Glomerular visceral epithelial cell (primary cell): ENCODE data around the gene CRTC2.
"Not testable (repeated sequence)": the region's sequence is repeated elsewhere in the genome, so short reads cannot be mapped to it uniquely, and the experiment has no call there.

Experiments
- DNase-seq: peaks from one replicate; pipeline ENCODE4 v3.0.0-alpha.2; 2016; ENCODE audit errors: extremely low spot score

CRTC2 gene, protein sequence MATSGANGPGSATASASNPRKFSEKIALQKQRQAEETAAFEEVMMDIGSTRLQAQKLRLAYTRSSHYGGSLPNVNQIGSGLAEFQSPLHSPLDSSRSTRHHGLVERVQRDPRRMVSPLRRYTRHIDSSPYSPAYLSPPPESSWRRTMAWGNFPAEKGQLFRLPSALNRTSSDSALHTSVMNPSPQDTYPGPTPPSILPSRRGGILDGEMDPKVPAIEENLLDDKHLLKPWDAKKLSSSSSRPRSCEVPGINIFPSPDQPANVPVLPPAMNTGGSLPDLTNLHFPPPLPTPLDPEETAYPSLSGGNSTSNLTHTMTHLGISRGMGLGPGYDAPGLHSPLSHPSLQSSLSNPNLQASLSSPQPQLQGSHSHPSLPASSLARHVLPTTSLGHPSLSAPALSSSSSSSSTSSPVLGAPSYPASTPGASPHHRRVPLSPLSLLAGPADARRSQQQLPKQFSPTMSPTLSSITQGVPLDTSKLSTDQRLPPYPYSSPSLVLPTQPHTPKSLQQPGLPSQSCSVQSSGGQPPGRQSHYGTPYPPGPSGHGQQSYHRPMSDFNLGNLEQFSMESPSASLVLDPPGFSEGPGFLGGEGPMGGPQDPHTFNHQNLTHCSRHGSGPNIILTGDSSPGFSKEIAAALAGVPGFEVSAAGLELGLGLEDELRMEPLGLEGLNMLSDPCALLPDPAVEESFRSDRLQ

DNA sequence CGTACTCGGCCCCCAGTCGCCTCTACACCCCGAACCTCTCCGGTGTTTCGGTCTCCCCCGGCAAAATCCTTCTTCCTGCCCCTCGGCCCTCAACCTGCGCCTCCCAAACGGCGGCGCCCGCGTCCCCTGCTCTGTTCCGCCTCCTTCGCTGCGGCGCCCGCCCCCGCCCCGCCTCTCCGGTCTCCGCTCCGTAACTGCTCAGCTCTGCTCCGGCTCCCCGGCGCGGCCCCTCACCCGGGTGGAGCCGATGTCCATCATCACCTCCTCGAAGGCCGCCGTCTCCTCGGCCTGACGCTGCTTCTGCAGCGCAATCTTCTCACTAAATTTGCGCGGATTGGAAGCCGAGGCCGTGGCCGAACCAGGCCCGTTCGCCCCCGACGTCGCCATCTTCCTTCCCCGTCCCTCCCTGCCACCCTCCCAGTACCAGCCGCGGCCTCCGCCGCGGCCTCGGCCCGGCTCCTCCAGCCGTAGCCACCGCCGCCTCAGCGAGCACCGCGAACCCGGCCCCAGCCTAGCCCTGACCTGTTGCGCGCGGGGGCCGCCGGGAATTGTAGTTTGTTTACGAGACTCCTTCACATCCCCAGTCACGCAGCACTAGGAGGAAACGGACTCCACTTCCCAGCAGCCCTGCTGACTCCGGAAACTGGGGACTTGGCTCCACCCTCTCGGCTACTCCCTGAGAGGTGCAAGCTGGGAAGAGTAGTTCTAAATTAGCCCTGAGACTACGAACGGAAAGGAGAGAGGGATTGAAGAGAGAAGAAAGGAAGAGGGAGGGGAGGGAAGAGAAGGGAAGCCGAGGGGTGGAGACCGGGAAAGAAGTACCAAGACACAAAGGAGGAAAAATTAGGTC, at the start of gene CRTC2:
Gene CRTC2, minus strand, starts transcription at position 502 of the 850 bp plus-strand sequence. Its CDS starts 115 bp downstream, at position 387.
- DNase-seq, result peak; percentile 98

DNA sequence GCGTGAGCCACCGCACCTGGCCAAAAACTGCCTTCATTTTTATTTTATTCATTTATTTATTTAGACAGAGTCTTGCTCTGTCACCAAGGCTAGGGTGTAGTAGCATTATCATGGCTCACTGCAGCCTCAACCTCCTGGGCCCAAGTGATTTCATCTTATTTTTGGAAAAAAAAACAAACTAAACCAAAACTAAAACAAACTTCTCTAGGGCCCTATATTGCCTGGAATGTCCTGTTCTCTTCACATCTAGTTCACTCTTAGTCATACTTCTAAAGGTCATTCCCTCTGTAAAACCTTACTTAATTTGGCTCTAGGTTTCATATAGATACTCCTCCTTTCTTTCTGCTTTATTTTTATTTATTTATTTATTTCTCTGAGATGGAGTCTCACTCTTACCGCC, 47.7 kb upstream of the CRTC2 start:
- no peak for DNase-seq

DNA sequence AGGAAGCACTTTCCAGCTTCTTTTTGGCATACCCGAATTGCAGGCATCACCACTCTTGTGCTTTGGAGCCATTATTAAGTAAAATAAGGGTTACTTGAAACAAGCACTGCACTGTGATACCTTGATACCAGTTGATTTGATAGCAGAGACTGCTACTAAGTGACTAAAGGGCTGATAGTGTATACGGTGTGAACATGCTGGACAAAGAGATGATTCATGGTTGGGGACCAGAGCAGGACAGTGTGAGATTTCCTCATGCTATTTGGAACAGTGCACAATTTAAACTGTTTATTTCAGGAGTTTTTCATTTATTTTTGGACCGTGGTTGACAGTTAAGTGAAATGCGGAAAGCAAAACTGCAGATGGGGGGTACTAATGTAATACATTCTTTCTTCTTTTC, 42.0 kb upstream of the CRTC2 start:
- no peak for DNase-seq

DNA sequence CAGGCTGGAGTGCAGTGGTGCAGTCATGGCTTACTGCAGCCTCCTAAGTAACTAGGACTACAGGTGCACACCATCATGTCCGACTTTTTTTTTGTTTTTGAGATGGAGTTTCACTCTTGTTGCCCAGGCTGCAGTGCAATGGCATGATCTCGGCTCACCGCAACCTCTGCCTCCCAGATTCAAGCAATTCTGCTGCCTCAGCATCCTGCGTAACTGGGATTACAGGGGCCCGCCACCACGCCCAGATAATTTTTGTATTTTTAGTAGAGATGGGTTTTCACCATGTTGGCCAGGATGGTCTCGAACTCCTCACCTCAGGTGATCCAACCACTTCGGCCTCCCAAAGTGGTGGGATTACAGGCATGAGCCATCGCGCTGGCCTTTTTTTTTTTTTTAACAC, 38.5 kb upstream of the CRTC2 start:
- not testable (repeated sequence) for DNase-seq

DNA sequence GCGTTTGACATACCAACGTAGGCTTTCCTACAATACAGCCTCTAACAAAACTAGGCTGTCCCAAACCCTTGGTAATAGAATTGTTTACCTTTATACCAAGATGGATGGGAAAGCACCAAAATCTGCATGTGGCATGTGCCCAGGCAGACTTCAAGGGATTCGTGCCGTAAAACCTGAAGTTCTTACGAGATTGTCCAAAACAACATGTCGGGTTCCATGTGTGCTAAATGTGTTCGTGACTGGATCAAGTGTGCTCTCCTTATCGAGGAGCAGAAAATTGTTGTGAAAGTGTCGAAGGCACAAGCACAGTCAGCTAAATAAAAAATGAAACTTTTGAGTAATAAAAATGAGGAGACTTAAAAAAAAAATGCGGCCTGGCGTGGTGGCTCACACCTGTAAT, 37.2 kb upstream of the CRTC2 start:
- DNase-seq, result no peak

DNA sequence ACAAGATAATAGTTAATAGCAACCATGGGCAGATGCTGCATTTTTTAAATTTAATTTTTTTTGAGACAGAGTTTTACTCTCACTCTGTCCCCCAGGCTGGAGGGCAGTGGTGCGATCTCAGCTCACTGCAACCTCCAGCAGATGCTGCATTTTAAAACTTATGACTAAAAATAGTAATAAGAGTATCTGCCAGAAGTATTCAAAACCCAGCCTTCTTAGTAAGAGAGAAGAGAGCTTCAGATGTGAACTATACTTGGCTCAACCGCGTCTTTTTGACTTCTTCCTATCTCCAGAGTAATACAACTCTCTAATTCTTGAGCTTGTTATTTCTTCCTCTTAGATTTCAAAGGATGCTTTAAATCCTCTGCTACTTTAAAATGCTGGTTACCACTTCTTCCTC, 36.8 kb upstream of the CRTC2 start:
- DNase-seq, result no peak

DNA sequence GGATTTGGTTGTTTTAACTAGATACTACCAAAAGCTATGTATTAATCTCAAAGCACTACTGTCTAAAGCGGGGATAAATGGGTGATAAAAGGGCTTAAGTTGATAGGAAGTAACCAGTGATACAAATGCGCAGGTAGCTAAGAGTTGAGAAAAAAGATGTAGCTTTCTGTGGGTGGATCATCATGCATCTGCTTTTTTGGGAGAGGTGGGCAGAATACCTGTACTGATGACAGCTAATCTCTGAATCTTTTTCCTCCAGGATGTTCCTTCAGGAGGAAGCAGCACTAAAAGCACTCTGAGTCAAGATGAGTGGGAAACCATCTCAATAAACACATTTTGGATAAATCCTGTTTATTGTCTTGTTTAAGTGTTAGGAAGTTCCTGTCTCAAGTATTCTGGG, 33.4 kb upstream of the CRTC2 start:
- no peak for DNase-seq

DNA sequence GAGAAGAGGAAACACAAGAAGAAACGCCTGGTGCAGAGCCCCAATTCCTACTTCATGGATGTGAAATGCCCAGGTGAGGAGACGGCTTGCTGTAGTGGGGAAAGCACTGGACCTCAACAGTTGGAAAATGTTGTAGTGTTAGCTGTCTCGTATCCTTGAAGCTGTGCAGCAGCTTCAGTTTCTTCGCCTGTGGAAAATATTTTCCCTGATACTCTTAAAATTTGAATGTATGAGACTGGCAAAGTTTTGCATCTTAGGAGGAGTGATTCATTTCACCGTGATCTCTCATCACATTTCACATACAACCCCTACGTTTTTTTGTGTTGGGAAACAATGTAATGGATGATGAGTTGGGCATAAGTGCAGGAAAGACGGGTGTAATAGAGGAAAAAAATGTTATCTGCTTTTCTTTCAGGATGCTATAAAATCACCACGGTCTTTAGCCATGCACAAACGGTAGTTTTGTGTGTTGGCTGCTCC, 32.8 kb upstream of the CRTC2 start:
- DNase-seq, result no peak

DNA sequence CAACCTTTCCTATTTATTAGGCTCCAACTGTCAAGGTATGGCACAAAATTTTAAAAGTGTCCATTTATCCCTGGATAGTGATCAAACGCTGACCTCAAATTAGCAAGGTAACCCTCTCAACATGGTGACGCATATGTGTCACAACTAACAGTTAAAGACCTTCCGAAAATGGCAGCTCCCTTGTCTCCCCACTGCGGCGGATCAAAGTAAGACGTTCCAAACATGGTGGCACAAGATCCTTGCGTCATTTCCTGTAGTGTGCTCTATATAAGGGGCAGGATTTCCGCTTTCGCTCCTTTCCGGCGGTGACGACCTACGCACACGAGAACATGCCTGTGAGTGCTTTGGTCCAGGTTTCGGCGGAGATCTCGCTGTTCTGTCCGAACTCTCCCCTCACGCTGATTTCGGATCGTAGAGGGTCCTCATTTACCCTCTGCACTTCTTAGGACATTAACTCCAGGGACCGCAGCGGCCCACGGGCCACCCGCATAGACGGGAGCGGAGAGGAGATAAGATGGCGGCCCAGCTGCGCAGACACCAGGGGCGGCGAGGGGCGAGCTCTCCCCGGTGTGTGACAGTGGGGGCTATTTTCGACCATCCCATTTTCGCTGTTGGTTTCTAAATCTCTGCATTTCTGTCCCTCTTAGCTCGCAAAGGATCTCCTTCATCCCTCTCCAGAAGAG, 32.2 kb upstream of the CRTC2 start, which contains the start of gene RPS27:
Gene RPS27, plus strand, starts transcription at position 295 of the 683 bp plus-strand sequence. Its CDS starts 35 bp downstream, at position 330.
- peak; percentile 97 for DNase-seq

DNA sequence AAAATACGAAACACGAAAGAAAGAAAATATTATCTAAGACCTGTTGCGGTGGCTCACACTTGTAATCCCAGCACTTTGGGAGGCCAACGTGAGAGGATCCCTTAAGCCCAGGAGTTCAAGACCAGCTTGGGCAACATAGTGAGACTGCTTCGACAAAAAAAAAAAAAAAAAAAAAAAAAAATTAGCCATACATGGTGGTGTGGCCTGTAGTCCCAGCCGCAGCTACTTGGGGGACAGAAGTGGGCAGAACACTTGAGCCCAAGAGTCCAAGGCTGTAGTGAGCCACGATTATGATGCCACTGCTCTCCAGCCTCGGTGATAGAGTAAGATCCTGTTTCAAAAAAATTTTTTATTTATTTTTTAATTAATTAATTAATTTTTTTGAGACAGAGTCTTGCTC, 29.2 kb upstream of the CRTC2 start:
- no peak for DNase-seq

DNA sequence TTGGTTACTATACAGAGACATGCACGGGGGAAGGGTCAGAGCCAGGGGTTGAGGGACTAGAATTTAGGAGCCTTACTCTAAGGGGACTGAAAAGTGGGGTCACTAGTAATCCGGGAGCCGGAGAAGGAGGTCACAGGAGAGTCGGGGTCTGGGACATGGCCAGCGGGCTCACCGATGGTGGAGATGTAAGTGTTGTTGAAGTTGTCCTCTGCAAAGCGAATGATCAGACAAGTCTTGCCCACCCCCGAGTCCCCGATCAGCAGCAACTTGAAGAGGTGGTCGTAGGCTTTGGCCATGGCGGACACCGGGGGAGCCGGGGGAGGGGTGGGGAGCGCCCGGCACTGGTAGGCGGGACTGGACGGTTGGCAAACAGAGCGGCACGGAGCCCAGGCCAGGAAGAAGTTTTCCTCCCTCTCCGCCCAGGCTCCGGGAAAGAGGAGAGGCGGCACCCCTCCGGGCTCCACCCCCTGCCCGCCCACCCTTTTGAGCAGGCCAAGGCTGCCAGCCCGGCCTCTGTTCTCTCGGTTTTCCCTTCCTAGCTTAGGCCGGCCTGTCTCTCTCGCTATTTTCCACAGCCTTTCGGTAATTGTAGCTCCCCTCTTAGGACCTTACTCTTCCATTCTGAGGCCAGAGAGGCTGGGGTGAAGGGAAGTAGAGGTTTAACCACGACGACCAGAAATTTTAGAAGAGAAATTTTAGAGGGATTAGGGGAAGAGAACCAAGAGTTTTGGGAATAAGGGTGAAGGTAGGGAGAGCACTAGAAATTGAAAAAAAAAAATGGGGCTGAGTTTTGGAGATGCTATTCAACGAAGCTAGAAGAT, 27.7 kb upstream of the CRTC2 start, which contains the start of gene RAB13:
Gene RAB13, minus strand, starts transcription at position 399 of the 821 bp plus-strand sequence. Its CDS starts 103 bp downstream, at position 296.
- DNase-seq, result peak; percentile 93

DNA sequence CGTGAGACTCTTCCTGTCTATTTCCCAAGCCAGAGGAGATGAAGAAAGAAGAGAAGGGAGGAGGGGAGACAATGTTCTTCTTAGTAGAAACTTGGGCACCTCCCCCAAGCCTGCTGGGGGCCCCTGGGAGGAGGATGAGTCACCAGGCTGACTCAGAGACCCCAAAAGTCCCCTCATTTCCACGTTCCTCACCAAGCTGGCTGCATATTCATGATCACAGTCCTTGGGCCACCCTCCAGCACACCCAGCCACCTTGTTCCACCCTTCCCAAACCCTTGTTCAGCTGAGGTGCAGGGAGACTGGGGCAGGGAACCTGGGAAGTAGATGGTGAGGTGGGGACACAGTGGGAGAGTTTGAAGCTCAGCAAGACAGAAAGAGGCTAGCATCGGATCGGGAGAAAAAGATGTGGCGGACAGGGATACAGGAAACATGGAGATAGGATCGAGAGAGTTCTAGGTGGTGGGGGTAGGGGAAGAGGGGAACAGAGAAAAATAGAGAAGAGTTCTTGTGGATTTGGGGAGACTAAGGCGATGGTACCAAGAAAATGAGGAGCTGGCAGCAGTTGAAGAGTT, 27.0 kb upstream of the CRTC2 start:
- peak; percentile 80 for DNase-seq

DNA sequence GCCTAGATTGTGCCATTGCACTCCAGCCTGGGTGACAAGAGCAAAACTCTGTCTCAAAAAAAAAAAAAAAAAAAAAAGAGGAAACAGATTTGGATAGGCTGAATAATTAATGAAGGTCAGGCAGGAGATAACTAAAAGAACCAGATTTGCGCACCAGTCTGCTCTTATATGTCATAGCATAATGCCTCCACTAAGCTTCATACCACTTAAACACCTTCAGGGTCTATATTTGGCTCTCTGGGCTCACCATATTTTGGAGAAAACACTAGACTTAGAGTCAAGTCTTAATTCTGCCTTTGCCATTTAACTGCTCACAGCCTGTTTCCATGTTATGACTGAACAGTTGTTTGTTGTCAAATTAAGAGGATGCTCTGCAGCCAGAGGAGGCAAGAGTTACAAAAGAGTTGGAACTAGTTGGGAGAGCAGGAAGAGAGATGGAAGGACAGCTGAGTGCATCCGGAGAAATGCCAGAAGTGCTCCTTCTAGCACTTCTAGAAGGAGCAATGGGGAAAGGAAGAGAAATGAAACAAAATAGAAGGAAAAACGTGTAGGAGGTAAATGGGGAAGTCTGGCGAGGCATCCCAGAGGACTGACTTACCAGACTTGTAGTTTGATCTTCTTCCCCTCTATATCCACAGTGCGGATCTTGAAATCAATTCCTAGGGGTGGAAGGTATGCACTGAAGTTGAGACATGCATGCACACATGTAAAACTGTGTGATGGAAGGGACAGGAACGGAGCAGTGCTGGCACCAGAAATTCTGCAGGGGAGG, 25.9 kb upstream of the CRTC2 start:
- DNase-seq, result no peak

DNA sequence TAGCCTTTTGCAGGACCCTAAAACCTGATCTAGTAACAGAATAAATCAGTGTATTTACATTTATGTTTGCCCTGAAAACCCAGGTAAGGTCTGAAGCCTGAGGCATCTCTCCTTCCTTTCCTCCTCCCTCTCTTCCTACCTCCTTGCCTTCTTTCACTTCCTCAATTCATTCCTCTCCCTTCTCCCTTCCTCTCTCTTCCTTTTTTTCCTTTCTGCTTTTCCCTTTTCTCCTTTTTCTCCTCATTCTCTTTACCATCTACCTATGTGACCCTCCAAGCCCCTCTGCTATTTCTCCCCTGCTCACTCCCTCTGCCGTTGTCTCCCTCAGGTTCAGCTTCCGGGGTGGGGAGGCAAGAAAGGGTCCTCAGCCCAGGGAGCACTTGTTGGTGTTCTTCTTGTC, 23.3 kb upstream of the CRTC2 start:
- DNase-seq, result not testable (repeated sequence)

DNA sequence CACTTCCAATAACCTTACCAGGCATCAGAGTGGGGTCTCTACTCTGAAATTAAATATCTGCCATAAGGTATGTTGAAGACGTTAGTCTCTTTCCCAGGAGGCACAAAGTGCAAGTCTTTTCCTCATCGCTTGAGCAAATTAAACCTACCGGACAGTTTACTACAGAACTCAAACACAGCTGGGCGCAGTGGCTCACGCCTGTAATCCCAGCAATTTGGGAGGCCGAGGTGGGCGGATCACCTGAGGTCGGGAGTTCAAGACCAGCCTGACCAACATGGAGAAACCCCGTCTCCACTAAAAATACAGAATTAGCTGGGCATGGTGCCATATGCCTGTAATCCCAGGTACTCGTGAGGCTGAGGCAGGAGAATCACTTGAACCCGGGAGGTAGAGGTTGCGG, 20.7 kb upstream of the CRTC2 start:
- DNase-seq, result not testable (repeated sequence)

DNA sequence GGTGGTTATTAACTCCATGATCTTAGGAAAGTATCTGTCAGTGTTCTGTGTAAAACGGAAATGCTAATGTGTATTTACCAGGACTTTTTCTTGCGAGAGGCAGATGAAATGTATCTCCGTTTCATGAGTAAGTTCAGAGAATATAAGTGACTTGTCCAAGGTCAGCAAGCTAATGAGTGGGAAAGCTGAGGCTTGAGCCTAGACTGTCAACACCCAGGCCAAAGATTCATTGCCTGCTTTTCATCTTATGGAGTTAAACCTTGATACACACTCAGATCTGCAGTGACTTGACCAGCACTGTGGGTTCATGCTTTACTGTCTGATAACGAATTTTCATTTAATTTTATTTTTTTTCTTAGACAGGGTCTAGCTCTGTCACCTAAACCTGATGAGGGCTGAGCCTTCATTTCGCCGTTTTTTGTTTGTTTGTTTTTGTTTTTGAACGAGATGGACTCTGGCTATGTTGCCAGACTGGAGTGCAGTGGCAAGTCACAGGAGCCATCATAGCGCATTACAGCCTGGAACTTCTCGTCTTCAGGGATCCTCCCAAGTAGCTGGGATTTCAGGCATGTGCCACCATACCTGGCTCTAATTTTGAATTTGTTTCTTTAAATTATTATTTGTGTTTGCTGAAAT, 20.0 kb upstream of the CRTC2 start:
- DNase-seq, result no peak

DNA sequence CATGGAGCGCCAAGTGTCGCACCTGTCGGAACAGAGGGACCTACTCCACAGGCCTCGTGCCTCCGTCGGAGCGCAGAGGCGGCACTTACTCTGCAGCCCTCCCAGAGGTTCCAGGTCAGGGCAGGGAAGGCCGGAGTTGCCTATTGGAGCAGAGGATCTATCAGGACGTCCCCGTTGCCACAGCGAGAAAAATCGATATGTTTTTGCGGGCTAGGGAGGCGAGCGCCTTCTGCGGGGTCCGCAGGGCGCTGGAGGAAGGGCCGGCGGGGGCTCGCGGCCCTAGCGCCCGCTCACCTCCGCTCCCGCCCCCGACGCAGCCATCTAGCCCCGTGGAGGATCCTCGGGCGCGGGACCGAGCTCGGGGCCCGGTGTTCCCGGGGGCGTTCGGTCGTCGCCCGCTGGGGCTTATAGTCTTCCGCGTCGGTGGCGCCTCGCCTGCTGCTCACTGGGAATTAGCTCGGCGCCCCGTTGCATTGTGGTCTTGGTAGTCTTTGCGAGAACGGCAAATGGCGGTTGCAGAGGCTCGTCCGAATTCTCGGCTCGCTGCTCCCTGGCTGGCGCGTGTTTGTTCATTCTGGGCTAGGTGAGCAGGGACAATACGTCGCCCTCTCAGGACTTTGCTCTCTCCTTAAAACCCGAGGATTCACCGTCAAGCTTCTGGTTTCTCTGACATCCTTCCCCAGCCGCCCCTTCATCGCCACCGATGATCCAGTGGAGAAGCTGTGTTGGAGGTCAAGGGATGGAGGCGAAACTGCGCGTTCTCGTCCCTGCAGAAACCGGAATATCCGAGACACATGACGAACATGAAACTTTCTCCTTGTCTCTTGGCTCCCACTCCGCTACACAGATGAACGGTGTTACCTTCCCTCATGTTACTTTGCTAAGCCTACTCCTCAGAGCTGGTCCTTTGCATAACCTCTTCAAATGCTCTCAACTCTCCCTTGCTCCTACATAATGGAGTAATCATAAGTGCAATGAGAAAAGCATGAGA, 19.1 kb upstream of the CRTC2 start, which contains the start of gene JTB:
Gene JTB, minus strand, starts transcription at position 425 of the 991 bp plus-strand sequence. Its CDS starts 422 bp downstream, at position 3.
- DNase-seq, result peak; percentile 76
